NT2/D1 (cell line): ENCODE results near the gene ERMN.

ENCODE experiments used
- SUZ12 ChIP-seq: IDR thresholded peaks from 2 replicates; pipeline ENCODE4 v1.6.1; 2011; ENCODE audit not compliant: insufficient read length, insufficient read depth; ENCODE audit errors: extremely low read depth
- YY1 ChIP-seq: IDR thresholded peaks from 2 replicates; pipeline ENCODE4 v1.6.1; 2011; ENCODE audit not compliant: insufficient read length, insufficient read depth
- ZNF274 ChIP-seq: IDR thresholded peaks from 2 replicates; pipeline ENCODE4 v1.6.1; 2011; ENCODE audit warnings: mild to moderate bottlenecking, low read depth, low read length

DNA sequence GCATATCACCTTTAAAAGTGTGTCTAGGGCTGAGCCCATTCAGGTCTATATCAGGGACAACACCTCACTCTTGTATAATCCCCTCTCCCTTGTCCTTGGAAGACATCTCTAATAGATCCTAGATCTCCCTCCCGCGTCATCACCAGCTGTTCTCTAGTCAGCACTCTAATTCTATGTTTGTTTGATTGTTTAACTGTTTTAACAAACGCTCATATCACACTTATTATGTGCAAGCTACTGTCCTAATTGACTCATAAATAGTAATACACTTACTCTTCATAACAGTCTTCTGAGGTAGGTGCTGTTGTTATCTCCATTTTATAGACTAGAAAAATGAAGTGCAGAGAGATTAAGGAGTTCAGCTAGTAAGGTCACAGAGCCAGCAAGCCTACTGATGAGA is 1.6 kb upstream of the ERMN start:
- TF ChIP-seq ZNF274 (no peak), YY1 (no peak), SUZ12 (no peak)
